CD4-positive, alpha-beta memory T cell (primary cell): ENCODE measurements around the gene SPATA3. TPM values are rescaled to one million over a fixed set of nuclear protein-coding genes. Genes with fewer than 3 reads are reported as not detected.
A peak's percentile ranks its signal among the peaks of the same experiment; 100 is the strongest.

Source experiments
- CTCF ChIA-PET: fragments of 350-600 bp; sonication (Branson Sonifier 250); formaldehyde crosslinking; loops from one replicate; lab custom pipeline; 2021; ENCODE audit warnings: inconsistent platforms; ENCODE audit not compliant: partially characterized antibody; lab: Charles Lee
- POLR2A ChIA-PET: fragments of 350-600 bp; sonication (Branson Sonifier 250); formaldehyde crosslinking; loops from one replicate; lab custom pipeline; 2021; ENCODE audit not compliant: partially characterized antibody; lab: Charles Lee
- DNase-seq, 5 donors: peaks; one replicate each; pipeline versions ENCODE4 v3.0.0 to v3.0.0-alpha.2; 2020 to 2022; ENCODE audit warnings: mixed read lengths in 1 of 5
- H3K27ac ChIP-seq: one replicate; pipeline ENCODE4 v1.7.0; 2013; ENCODE audit warnings: low read depth, low read length
- H3K27me3 ChIP-seq: 2 replicates; pipeline ENCODE4 v1.7.0; 2013; ENCODE audit warnings: mild to moderate bottlenecking, low read length, moderate library complexity; ENCODE audit not compliant: insufficient read depth
- H3K36me3 ChIP-seq: 2 replicates; pipeline ENCODE4 v1.7.0; 2013; ENCODE audit warnings: mild to moderate bottlenecking, low read length, moderate library complexity; ENCODE audit not compliant: insufficient read depth
- H3K4me1 ChIP-seq: 2 replicates; pipeline ENCODE4 v1.7.0; 2013; ENCODE audit warnings: mild to moderate bottlenecking, low read length, moderate library complexity; ENCODE audit not compliant: insufficient read depth
- H3K4me3 ChIP-seq, 2 donors: one replicate each; pipeline ENCODE4 v1.7.0; 2013; ENCODE audit warnings: low read length in 2 of 2, mild to moderate bottlenecking in 1 of 2
- H3K9me3 ChIP-seq, 2 donors: one replicate each; pipeline ENCODE4 v1.7.0; 2013; ENCODE audit warnings: low read length in 2 of 2, control low read depth in 1 of 2; ENCODE audit not compliant: control insufficient read depth in 1 of 2
- H3K27ac Mint-ChIP-seq, 7 donors: one replicate each; pipeline ENCODE4 v1.8.0; 2020 to 2021; ENCODE audit warnings: mixed read lengths in 7 of 7, mild to moderate bottlenecking in 6 of 7, inconsistent platforms in 3 of 7, moderate library complexity in 3 of 7
- H3K27me3 Mint-ChIP-seq, 2 donors: one replicate each; pipeline ENCODE4 v1.8.0; 2020 to 2021; ENCODE audit warnings: mixed read lengths in 2 of 2
- H3K36me3 Mint-ChIP-seq, 2 donors: one replicate each; pipeline ENCODE4 v1.8.0; 2020 to 2021; ENCODE audit warnings: mixed read lengths in 2 of 2, inconsistent platforms in 1 of 2, mild to moderate bottlenecking in 1 of 2
- H3K4me1 Mint-ChIP-seq, 4 donors: one replicate each; pipeline ENCODE4 v1.8.0; 2020 to 2021; ENCODE audit warnings: mixed read lengths in 4 of 4, mild to moderate bottlenecking in 1 of 4
- H3K4me3 Mint-ChIP-seq, 8 donors: one replicate each; pipeline ENCODE4 v1.8.0; 2020 to 2021; ENCODE audit warnings: mixed read lengths in 8 of 8, mild to moderate bottlenecking in 7 of 8, moderate library complexity in 6 of 8, inconsistent platforms in 3 of 8
- H3K9me3 Mint-ChIP-seq, 8 donors: one replicate each; pipeline ENCODE4 v1.8.0; 2020 to 2021; ENCODE audit warnings: mixed read lengths in 8 of 8, mild to moderate bottlenecking in 5 of 8, inconsistent platforms in 3 of 8, moderate library complexity in 1 of 8
- intact Hi-C: fragments of 100-400 bp; cut with micrococcal nuclease; formaldehyde crosslinking; loops from one replicate; pipeline ENCODE4 v1.15.1; 2023
- polyA plus RNA-seq, 2 donors: library from polyadenylated mRNA; unstranded; fragments of 300-500 nt; fragmentation: Illumina TruSeq; gene quantifications; one replicate each; pipeline ENCODE4 v1.2.3, GENCODE V29; 2021
- total RNA-seq, 2 experiments: library from RNA; stranded (reverse); gene quantifications; one replicate each; pipeline ENCODE4 v1.2.3, GENCODE V29; 2021

Gene SPATA3
- total and polyA plus RNA-seq, 4 experiments from 2014 or later: not detected

GRCh38 chr2:230957756-230958391 lies 38.0 kb upstream of the SPATA3 start:
- intact Hi-C loops: no loop called here
- peaks cover 10 to 18% (median 16%) of the 10 kb centered on the region in 4 donors for H3K4me1 Mint-ChIP-seq
- H3K4me3 Mint-ChIP-seq: peak overlapping the region; percentile 68 to 92 (median 88)
- H3K27ac ChIP-seq: no peak overlapping the region
- ChIA-PET POLR2A (no interaction called here), CTCF (no interaction called here)
- H3K27me3 Mint-ChIP-seq: peaks cover 11 to 25% of the 10 kb centered on the region in 2 donors
- peaks cover 16% of the 10 kb centered on the region for H3K4me1 ChIP-seq
- no peaks in the 10 kb centered on the region for H3K36me3 Mint-ChIP-seq
- H3K27ac Mint-ChIP-seq: no peak overlapping the region
- DNase-seq: no peak
- H3K4me3 ChIP-seq: peak overlapping the region in 1 of 2 donors; percentile 48
- peaks cover 14% of the 10 kb centered on the region for H3K27me3 ChIP-seq
- no peaks in the 10 kb centered on the region for H3K9me3 ChIP-seq
- H3K36me3 ChIP-seq: no peaks in the 10 kb centered on the region
- peaks cover 0 to 2% (median 0%) of the 10 kb centered on the region in 8 donors for H3K9me3 Mint-ChIP-seq

DNA sequence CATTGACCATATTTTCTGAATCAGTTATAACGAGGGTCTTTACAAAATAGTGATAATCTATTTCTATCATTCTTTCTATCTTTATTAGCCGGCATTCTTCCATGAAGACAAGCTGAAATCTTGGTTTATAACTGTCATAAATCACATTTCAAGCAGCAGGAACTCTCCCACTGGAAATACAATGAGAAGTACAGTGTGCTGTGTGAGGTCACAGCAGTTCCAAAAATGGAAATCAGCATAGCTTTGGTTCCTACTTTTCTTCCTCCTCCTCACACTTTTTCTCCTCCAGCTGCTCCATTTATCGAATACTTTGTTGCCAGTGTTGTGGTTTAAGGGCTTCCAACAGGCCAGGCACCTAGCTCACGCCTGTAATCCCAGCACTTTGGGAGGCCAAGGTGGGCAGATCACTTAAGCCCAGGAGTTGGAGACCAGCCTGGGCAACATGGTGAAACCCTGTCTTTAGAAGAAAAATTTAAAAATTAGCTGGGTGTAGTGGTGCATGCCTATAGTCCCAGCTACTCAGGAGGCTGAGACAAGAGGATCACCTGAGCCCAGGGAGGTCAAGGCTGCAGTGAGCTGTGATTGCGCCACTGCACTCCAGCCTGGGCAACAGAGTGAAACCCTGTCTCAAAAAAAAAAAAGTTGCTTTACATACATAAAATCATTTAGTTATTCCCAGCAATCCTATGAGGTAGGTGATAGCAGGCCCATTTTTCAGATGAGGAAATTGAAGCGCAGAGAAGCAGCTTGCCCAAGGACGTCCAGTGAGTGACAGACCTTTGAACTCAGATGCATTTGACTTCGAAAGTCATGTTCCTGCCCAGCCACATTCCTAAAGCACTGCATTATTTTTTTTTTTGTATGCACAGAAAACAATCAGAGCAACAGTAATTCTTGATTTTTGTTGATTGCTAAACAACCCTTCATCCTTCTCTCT lies 36.8 kb upstream of the SPATA3 start:
- no peak for DNase-seq
- H3K36me3 Mint-ChIP-seq: no peaks in the 10 kb centered on the region
- CTCF ChIA-PET: interaction anchor here (0.7 to 1.4 kb wide), 4 partner anchors 11 to 135 kb away, joined by 3 to 5 read pairs (median 3); no protein-coding TSS in a partner anchor
- Histone ChIP-seq H3K36me3 (no peaks in the 10 kb centered on the region), H3K9me3 (no peaks in the 10 kb centered on the region), H3K27me3 (peaks cover 14% of the 10 kb centered on the region), H3K4me3 (no peak overlapping the region), H3K27ac (no peak overlapping the region), H3K4me1 (peaks cover 16% of the 10 kb centered on the region)
- H3K27me3 Mint-ChIP-seq: peaks cover 11 to 24% of the 10 kb centered on the region in 2 donors
- peak overlapping the region in 2 of 8 donors; percentile 9 to 18 for H3K4me3 Mint-ChIP-seq
- peak overlapping the region in 1 of 7 donors; percentile 41 for H3K27ac Mint-ChIP-seq
- POLR2A ChIA-PET: no interaction called here
- H3K4me1 Mint-ChIP-seq: peaks cover 10 to 18% (median 14%) of the 10 kb centered on the region in 4 donors
- H3K9me3 Mint-ChIP-seq: no peaks in the 10 kb centered on the region
- intact Hi-C loops: no loop called here

DNA sequence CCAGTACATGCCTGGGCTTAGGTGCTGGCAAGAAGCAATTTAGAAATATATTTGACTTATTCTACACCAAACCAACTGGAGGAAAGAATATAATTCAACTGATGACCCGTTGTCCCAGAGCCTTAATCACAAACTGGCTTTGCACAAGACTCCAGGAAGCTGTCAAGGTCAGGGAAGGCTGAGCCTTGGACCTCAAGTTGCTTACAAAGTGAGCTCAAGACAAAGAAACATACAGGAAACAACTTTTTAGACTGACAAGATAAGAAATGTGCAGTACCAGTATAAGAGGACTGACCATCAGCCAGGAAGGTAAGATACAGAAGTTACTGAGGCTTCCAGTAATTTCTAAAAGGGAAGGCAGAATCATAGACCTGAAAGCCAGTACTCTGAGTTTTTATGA lies 35.9 kb upstream of the SPATA3 start:
- POLR2A ChIA-PET: no interaction called here
- peaks cover 16% of the 10 kb centered on the region for H3K4me1 ChIP-seq
- CTCF ChIA-PET: interaction anchor here (1.1 to 1.2 kb wide), 1 partner anchor 27 kb away, joined by 3 to 5 read pairs; no protein-coding TSS in a partner anchor
- no peaks in the 10 kb centered on the region for H3K9me3 ChIP-seq
- Mint-ChIP-seq H3K9me3 (no peaks in the 10 kb centered on the region), H3K4me3 (no peak overlapping the region), H3K36me3 (no peaks in the 10 kb centered on the region), H3K4me1 (peaks cover 10 to 18% (median 14%) of the 10 kb centered on the region in 4 donors), H3K27me3 (peaks cover 11 to 21% of the 10 kb centered on the region in 2 donors), H3K27ac (peak overlapping the region in 1 of 7 donors; percentile 43)
- H3K4me3 ChIP-seq: no peak overlapping the region
- no peak overlapping the region for H3K27ac ChIP-seq
- no peak for DNase-seq
- peaks cover 14% of the 10 kb centered on the region for H3K27me3 ChIP-seq
- intact Hi-C loops: no loop called here
- no peaks in the 10 kb centered on the region for H3K36me3 ChIP-seq

GRCh38 chr2:230961091-230961491 lies 34.8 kb upstream of the SPATA3 start:
- ChIA-PET POLR2A (no interaction called here), CTCF (interaction anchor here (1.2 kb wide), 1 partner anchor 26 kb away, joined by 3 read pairs; no protein-coding TSS in a partner anchor)

DNA sequence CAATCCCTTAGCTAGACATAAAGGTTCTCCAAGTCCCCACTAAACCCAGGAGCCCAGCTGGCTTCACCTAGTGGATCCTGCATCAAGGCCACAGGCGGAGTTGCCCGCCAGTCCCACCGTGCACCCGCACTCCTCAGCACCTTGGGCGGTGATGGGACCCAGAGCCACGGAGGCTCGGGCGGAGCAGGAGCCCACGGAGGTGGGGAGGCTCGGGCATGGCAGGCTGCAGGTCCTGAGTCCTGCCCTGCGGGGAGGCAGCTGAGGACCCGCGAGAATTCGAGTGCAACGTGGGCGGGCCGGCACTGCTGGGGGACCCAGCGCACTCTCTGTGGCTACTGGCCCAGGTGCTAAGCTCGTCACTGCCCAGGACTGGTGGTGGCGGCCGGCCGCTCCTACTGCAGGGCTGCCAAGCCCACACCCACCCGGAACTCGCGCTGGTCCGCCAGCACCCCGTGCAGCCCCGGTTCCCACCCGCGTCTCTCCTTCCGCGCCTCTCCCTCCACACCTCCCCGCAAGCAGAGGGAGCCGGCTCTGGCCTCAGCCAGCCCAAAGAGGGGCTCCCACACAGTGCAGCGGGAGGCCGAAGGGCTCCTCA lies 31.7 kb upstream of the SPATA3 start:
- H3K4me1 ChIP-seq: peaks cover 6% of the 10 kb centered on the region
- no peak overlapping the region for H3K27ac Mint-ChIP-seq
- H3K27ac ChIP-seq: no peak overlapping the region
- H3K9me3 ChIP-seq: no peaks in the 10 kb centered on the region
- H3K36me3 Mint-ChIP-seq: no peaks in the 10 kb centered on the region
- H3K27me3 ChIP-seq: no peaks in the 10 kb centered on the region
- POLR2A ChIA-PET: no interaction called here
- no peaks in the 10 kb centered on the region for H3K36me3 ChIP-seq
- CTCF ChIA-PET: interaction anchor here (2.0 kb wide), 1 partner anchor 18 kb away, joined by 4 read pairs; no protein-coding TSS in a partner anchor
- DNase-seq: no peak
- H3K4me3 ChIP-seq: no peak overlapping the region
- peaks cover 0 to 11% (median 2%) of the 10 kb centered on the region in 4 donors for H3K4me1 Mint-ChIP-seq
- H3K9me3 Mint-ChIP-seq: no peaks in the 10 kb centered on the region
- H3K4me3 Mint-ChIP-seq: no peak overlapping the region
- peaks cover 2 to 6% of the 10 kb centered on the region in 2 donors for H3K27me3 Mint-ChIP-seq
- intact Hi-C loops: no loop called here

More at GRCh38 chr2:230961091-230961491, 34.8 kb upstream of the SPATA3 start:
- peaks cover 16% of the 10 kb centered on the region for H3K4me1 ChIP-seq
- H3K27me3 ChIP-seq: peaks cover 14% of the 10 kb centered on the region
- H3K36me3 Mint-ChIP-seq: no peaks in the 10 kb centered on the region
- H3K36me3 ChIP-seq: no peaks in the 10 kb centered on the region
- H3K27ac ChIP-seq: no peak overlapping the region
- H3K4me1 Mint-ChIP-seq: peaks cover 10 to 18% (median 14%) of the 10 kb centered on the region in 4 donors
- peaks cover 11 to 21% of the 10 kb centered on the region in 2 donors for H3K27me3 Mint-ChIP-seq
- no peak for DNase-seq
- intact Hi-C loops: no loop called here
- no peaks in the 10 kb centered on the region for H3K9me3 ChIP-seq
- H3K4me3 Mint-ChIP-seq: no peak overlapping the region
- H3K4me3 ChIP-seq: no peak overlapping the region
- H3K27ac Mint-ChIP-seq: no peak overlapping the region
- H3K9me3 Mint-ChIP-seq: no peaks in the 10 kb centered on the region

GRCh38 chr2:230967113-230967512 lies 28.8 kb upstream of the SPATA3 start:
- H3K9me3 Mint-ChIP-seq: no peaks in the 10 kb centered on the region
- CTCF ChIA-PET: interaction anchor here (0.6 to 4.1 kb wide), 4 partner anchors 13 to 42 kb away, joined by 3 to 16 read pairs (median 4); partner anchors contain the start of gene GPR55

More at GRCh38 chr2:230967113-230967512, 28.8 kb upstream of the SPATA3 start:
- H3K36me3 ChIP-seq: no peaks in the 10 kb centered on the region
- no peak for DNase-seq
- H3K27me3 Mint-ChIP-seq: peaks cover 2 to 3% of the 10 kb centered on the region in 2 donors
- no peak overlapping the region for H3K4me3 ChIP-seq
- peaks cover 0 to 18% (median 8%) of the 10 kb centered on the region in 4 donors for H3K4me1 Mint-ChIP-seq
- H3K4me1 ChIP-seq: peaks cover 14% of the 10 kb centered on the region
- H3K27me3 ChIP-seq: no peaks in the 10 kb centered on the region
- H3K4me3 Mint-ChIP-seq: no peak overlapping the region
- no peak overlapping the region for H3K27ac Mint-ChIP-seq
- POLR2A ChIA-PET: no interaction called here
- no peak overlapping the region for H3K27ac ChIP-seq
- no peaks in the 10 kb centered on the region for H3K9me3 ChIP-seq
- H3K36me3 Mint-ChIP-seq: no peaks in the 10 kb centered on the region
- intact Hi-C loops: no loop called here
